HFF-Myc (cell line): ENCODE measurements around the gene SGIP1.

ENCODE experiments used
- DNase-seq: peaks from one replicate; pipeline ENCODE4 v3.0.0-alpha.2; 2011; ENCODE audit warnings: low read depth; ENCODE audit errors: extremely low read depth
- H3K4me3 ChIP-seq: replicated peaks from 2 replicates; pipeline ENCODE4 v1.5.1; 2011; ENCODE audit warnings: low read depth, mild to moderate bottlenecking, control low read depth, low read length
- TF ChIP-seq, protein P1 (sequence below): IDR thresholded peaks from 2 replicates; pipeline ENCODE4 v1.5.1; 2012; ENCODE audit warnings: mild to moderate bottlenecking, low read depth, low read length, control low read depth; ENCODE audit errors: missing control alignments

The SGIP1 gene

GRCh38 chr1:66519992-66520391 lies 14.0 kb upstream of the SGIP1 start:
- TF ChIP-seq, protein P1, sequence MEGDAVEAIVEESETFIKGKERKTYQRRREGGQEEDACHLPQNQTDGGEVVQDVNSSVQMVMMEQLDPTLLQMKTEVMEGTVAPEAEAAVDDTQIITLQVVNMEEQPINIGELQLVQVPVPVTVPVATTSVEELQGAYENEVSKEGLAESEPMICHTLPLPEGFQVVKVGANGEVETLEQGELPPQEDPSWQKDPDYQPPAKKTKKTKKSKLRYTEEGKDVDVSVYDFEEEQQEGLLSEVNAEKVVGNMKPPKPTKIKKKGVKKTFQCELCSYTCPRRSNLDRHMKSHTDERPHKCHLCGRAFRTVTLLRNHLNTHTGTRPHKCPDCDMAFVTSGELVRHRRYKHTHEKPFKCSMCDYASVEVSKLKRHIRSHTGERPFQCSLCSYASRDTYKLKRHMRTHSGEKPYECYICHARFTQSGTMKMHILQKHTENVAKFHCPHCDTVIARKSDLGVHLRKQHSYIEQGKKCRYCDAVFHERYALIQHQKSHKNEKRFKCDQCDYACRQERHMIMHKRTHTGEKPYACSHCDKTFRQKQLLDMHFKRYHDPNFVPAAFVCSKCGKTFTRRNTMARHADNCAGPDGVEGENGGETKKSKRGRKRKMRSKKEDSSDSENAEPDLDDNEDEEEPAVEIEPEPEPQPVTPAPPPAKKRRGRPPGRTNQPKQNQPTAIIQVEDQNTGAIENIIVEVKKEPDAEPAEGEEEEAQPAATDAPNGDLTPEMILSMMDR = no peak
- H3K4me3 ChIP-seq = no peak overlapping the region
- no peak for DNase-seq

GRCh38 chr1:66520655-66521054 lies 13.3 kb upstream of the SGIP1 start:
- TF ChIP-seq, protein P1 = no peak
- no peak for DNase-seq
- no peak overlapping the region for H3K4me3 ChIP-seq

DNA sequence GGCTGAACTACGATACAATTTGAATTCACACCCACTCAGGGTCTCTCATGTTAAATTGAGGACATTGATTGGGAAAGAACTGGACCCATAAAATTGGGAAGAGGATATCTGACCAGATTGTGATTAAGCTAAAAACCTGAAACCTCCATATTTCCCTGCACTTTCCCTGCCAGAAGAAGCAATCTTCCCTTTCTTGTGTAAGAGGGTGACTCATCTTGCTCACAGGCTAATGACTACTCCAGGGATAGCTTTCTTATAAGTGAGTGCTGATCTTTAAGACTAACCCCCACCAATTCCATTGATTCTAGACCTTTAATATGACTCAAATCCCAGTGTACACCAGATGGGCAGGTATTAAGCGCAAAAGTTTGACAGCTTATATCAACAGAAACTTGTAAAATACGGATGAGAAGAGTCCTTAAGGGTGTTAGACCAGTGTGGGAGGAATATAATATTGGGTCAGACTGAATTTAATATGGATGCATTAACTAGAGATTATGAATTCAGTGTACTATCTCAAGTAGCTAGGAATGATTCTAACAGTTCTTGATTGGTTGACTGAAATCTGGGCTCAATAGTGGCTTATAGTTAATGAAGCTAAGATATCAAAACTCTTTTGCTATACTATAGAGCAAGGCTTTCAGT lies 12.1 kb upstream of the SGIP1 start:
- TF ChIP-seq, protein P1 = no peak
- no peak overlapping the region for H3K4me3 ChIP-seq
- DNase-seq = peak; percentile 30

- H3K4me3 ChIP-seq = no peak overlapping the region
- no peak for DNase-seq
- TF ChIP-seq, protein P1 = no peak
Observed at GRCh38 chr1:66523562-66523961, 10.4 kb upstream of the SGIP1 start.

GRCh38 chr1:66525086-66525485 lies 8.9 kb upstream of the SGIP1 start:
- TF ChIP-seq, protein P1 = no peak
- no peak overlapping the region for H3K4me3 ChIP-seq
- no peak for DNase-seq

DNA sequence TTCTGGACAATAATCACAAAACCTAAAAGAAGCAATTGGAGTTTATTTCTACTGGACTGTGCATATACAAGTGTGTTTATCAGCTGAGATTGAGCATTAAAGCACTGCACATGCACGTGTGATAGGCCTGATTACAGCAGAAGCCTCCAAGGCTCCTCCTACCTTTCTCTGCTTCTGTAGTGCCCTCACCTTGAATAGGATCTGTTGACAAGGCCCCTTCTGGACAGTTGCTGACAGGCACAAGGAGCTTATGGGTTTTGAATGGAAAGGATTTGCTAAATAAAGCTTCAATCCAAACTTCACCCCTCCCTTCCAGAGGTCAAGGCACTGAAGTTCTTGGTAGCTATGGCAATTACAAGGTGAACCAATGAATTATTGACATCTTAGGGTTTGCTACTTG lies 7.9 kb upstream of the SGIP1 start:
- TF ChIP-seq, protein P1 = no peak
- DNase-seq = no peak
- no peak overlapping the region for H3K4me3 ChIP-seq

GRCh38 chr1:66526991-66527390 lies 7.0 kb upstream of the SGIP1 start:
- no peak for DNase-seq
- H3K4me3 ChIP-seq = no peak overlapping the region
- TF ChIP-seq, protein P1 = no peak
